GM19328 (cell line): ENCODE measurements around the gene GNAI3.

ENCODE experiments used
- ATAC-seq: cut with Tn5 transposase; IDR thresholded peaks from one replicate; pipeline ENCODE4 v1.9.1; 2021; ENCODE audit warnings: mild to moderate bottlenecking, moderate library complexity; ENCODE audit not compliant: unreplicated experiment

Gene GNAI3

GRCh38 chr1:109548321-109549267, at the start of gene GNAI3:
Gene GNAI3 (plus strand): TSS chr1:109548615. CDS start chr1:109548721, 106 bp downstream.
- peak; percentile 89 for ATAC-seq

GRCh38 chr1:109499081-109499480, 49.3 kb upstream of the GNAI3 start:
- no peak for ATAC-seq

- ATAC-seq, result no peak
These were observed 48.5 kb upstream of the GNAI3 start for GRCh38 chr1:109499661-109500536.

GRCh38 chr1:109500941-109501381, 47.5 kb upstream of the GNAI3 start:
- ATAC-seq, result no peak

GRCh38 chr1:109501644-109502363, 46.6 kb upstream of the GNAI3 start:
- ATAC-seq, result no peak

GRCh38 chr1:109502364-109502851, 46.0 kb upstream of the GNAI3 start:
- no peak for ATAC-seq

- no peak for ATAC-seq
These were observed 44.5 kb upstream of the GNAI3 start for GRCh38 chr1:109503935-109504334.

- ATAC-seq, result no peak
These were observed 43.4 kb upstream of the GNAI3 start for GRCh38 chr1:109504974-109505373.

GRCh38 chr1:109508001-109508872, 40.2 kb upstream of the GNAI3 start:
- ATAC-seq, result no peak

GRCh38 chr1:109508873-109509175, 39.6 kb upstream of the GNAI3 start:
- no peak for ATAC-seq

- no peak for ATAC-seq
These were observed 39.0 kb upstream of the GNAI3 start, which contains the start of gene AMIGO1 for GRCh38 chr1:109509176-109510134. Gene AMIGO1 (minus strand): TSS chr1:109509727. CDS start chr1:109508912, 815 bp downstream.

GRCh38 chr1:109513110-109513710, 35.2 kb upstream of the GNAI3 start:
- no peak for ATAC-seq

GRCh38 chr1:109514846-109515245, 33.6 kb upstream of the GNAI3 start:
- ATAC-seq, result no peak

GRCh38 chr1:109516872-109517271, 31.5 kb upstream of the GNAI3 start:
- no peak for ATAC-seq

- ATAC-seq, result no peak
These were observed 31.1 kb upstream of the GNAI3 start for GRCh38 chr1:109517337-109517736.

GRCh38 chr1:109521002-109521951, 27.1 kb upstream of the GNAI3 start:
- ATAC-seq, result no peak

GRCh38 chr1:109522026-109522425, 26.4 kb upstream of the GNAI3 start:
- no peak for ATAC-seq
